Thyroid gland (tissue), 4 donors: ENCODE measurements around the gene MYEF2.

Source experiments
- CTCF ChIP-seq, 6 experiments: fragments of 200-600 bp in 3 of 6; fragments of 450-650 bp in 3 of 6; sonication (generic) in 3 of 6; IDR thresholded peaks; one replicate each; pipeline ENCODE4 v1.5.1; 2016 to 2019; ENCODE audit warnings: antibody characterized with exemption in 6 of 6, mild to moderate bottlenecking in 2 of 6, inconsistent platforms in 1 of 6, moderate library complexity in 1 of 6
- POLR2A ChIP-seq, 2 donors: fragments of 450-650 bp; IDR thresholded peaks; one replicate each; pipeline ENCODE4 v1.6.1; 2017; ENCODE audit warnings: antibody characterized with exemption in 2 of 2, mild to moderate bottlenecking in 2 of 2, moderate library complexity in 1 of 2

GRCh38 chr15:48126667-48127355 is 51.3 kb downstream of the MYEF2 start:
- no peak for TF ChIP-seq CTCF (IDR thresholded peaks at IDR 0.05)
- TF ChIP-seq POLR2A (IDR thresholded peaks at IDR 0.05): no peak
